Peyer's patch (tissue), 4 donors: ENCODE results near the gene SLC36A3. TPM values are rescaled to one million over a fixed set of nuclear protein-coding genes. Genes with fewer than 3 reads are reported as not detected.

Experiments
- DNase-seq, 3 donors: peaks; one replicate each; pipeline ENCODE4 v3.0.0-alpha.2; 2017 to 2019
- H3K27ac ChIP-seq, 4 donors: fragments of 200-600 bp; sonication (generic); one replicate each; pipeline ENCODE4 v1.5.1; 2016 to 2019
- H3K27me3 ChIP-seq, 2 donors: fragments of 200-600 bp; sonication (generic); one replicate each; pipeline ENCODE4 v1.5.1; 2019
- H3K36me3 ChIP-seq, 3 donors: fragments of 200-600 bp; sonication (generic); one replicate each; pipeline ENCODE4 v1.5.1; 2016 to 2019
- H3K4me1 ChIP-seq, 4 donors: fragments of 200-600 bp; sonication (generic); one replicate each; pipeline ENCODE4 v1.5.1; 2016 to 2019
- H3K4me3 ChIP-seq, 4 donors: fragments of 200-600 bp; sonication (generic); 1 replicate in 3 of 4; 2 replicates in 1 of 4; pipeline ENCODE4 v1.5.1; 2016 to 2019; ENCODE audit warnings: mild to moderate bottlenecking in 1 of 4
- H3K9me3 ChIP-seq, 4 donors: fragments of 200-600 bp; sonication (generic); one replicate each; pipeline ENCODE4 v1.5.1; 2016 to 2019; ENCODE audit warnings: mild to moderate bottlenecking in 1 of 4
- POLR2A ChIP-seq, 2 donors: fragments of 450-650 bp; IDR thresholded peaks; one replicate each; pipeline ENCODE4 v1.5.1; 2017; ENCODE audit warnings: antibody characterized with exemption in 2 of 2, mild to moderate bottlenecking in 2 of 2, moderate library complexity in 2 of 2
- total RNA-seq, 4 donors: library from RNA; depleted of rRNA; stranded (reverse); fragments of >200 nt; gene quantifications; one replicate each; pipeline ENCODE4 v1.1.0, GENCODE V29; 2016
- TF ChIP-seq, protein P1 (sequence below), 6 experiments: fragments of 450-650 bp in 4 of 6; fragments of 200-600 bp in 2 of 6; sonication (generic) in 1 of 6; IDR thresholded peaks; one replicate each; pipeline ENCODE4 v1.5.1; 2017 to 2019; ENCODE audit warnings: antibody characterized with exemption in 6 of 6, mild to moderate bottlenecking in 3 of 6, moderate library complexity in 1 of 6

Gene SLC36A3
- total RNA-seq, 4 donors from 2014 or later: not detected

GRCh38 chr5:151345187-151345807 lies 41.7 kb upstream of the SLC36A3 start:
- no peaks in the 10 kb centered on the region for H3K36me3 ChIP-seq
- H3K27ac ChIP-seq: no peak overlapping the region
- no peaks in the 10 kb centered on the region for H3K9me3 ChIP-seq
- no peak overlapping the region for H3K4me3 ChIP-seq
- no peaks in the 10 kb centered on the region for H3K27me3 ChIP-seq
- no peaks in the 10 kb centered on the region for H3K4me1 ChIP-seq
- TF ChIP-seq, protein P1, sequence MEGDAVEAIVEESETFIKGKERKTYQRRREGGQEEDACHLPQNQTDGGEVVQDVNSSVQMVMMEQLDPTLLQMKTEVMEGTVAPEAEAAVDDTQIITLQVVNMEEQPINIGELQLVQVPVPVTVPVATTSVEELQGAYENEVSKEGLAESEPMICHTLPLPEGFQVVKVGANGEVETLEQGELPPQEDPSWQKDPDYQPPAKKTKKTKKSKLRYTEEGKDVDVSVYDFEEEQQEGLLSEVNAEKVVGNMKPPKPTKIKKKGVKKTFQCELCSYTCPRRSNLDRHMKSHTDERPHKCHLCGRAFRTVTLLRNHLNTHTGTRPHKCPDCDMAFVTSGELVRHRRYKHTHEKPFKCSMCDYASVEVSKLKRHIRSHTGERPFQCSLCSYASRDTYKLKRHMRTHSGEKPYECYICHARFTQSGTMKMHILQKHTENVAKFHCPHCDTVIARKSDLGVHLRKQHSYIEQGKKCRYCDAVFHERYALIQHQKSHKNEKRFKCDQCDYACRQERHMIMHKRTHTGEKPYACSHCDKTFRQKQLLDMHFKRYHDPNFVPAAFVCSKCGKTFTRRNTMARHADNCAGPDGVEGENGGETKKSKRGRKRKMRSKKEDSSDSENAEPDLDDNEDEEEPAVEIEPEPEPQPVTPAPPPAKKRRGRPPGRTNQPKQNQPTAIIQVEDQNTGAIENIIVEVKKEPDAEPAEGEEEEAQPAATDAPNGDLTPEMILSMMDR (IDR thresholded peaks at IDR 0.05): no peak
- TF ChIP-seq POLR2A (IDR thresholded peaks at IDR 0.05): no peak
- DNase-seq: no peak

DNA sequence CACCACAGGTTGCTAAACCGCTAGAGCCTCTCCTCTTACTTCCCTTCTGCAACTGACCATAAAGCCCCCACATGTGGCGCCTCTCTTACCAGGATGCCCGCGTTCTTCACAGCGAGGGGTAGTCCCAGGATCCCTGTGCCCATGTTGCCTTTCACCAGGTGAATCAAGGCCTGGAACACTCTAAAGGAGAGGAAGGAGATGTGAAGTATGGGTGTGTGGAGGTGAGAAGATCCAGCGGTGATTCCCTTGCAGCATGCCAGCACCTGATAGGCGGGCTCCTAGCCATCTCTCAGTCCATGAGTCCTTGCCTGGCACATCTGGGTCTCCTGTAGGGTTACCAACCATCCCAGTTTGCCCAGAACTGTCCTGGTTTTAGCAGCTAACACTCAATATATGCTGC lies 40.5 kb upstream of the SLC36A3 start:
- TF ChIP-seq, protein P1 (IDR thresholded peaks at IDR 0.05): no peak
- no peak for TF ChIP-seq POLR2A (IDR thresholded peaks at IDR 0.05)
- Histone ChIP-seq H3K4me1 (no peaks in the 10 kb centered on the region), H3K27me3 (no peaks in the 10 kb centered on the region), H3K36me3 (no peaks in the 10 kb centered on the region), H3K27ac (no peak overlapping the region), H3K4me3 (no peak overlapping the region), H3K9me3 (no peaks in the 10 kb centered on the region)
- DNase-seq: no peak

DNA sequence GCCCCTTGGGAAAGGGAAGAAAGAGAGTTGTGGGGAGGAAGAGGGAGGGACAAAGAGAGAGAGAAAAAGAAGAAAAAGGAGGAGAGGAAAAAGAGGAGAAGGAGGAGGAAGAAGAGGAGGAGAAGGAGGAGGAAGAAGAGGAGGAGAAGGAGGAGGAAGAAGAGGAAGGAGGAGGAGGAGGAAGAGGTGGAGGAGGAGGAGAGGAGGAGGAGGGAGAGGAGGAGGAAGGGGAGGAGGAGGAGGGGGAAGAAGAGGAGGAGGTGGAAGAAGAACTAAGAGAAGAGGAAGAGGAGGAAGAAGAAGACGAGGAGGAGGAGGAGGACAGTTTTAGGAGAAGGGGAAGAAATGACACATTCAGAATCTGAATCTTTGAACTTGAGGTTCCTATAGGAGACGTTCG lies 36.4 kb upstream of the SLC36A3 start:
- Histone ChIP-seq H3K9me3 (no peaks in the 10 kb centered on the region), H3K4me1 (no peaks in the 10 kb centered on the region), H3K27ac (no peak overlapping the region), H3K27me3 (no peaks in the 10 kb centered on the region), H3K36me3 (no peaks in the 10 kb centered on the region), H3K4me3 (no peak overlapping the region)
- no peak for TF ChIP-seq POLR2A (IDR thresholded peaks at IDR 0.05)
- TF ChIP-seq, protein P1 (IDR thresholded peaks at IDR 0.05): no peak
- no peak for DNase-seq

- no peak for TF ChIP-seq POLR2A (IDR thresholded peaks at IDR 0.05)
- TF ChIP-seq, protein P1 (IDR thresholded peaks at IDR 0.05): no peak
- Histone ChIP-seq H3K27me3 (no peaks in the 10 kb centered on the region), H3K9me3 (no peaks in the 10 kb centered on the region), H3K4me1 (no peaks in the 10 kb centered on the region), H3K4me3 (no peak overlapping the region), H3K27ac (no peak overlapping the region), H3K36me3 (no peaks in the 10 kb centered on the region)
- no peak for DNase-seq
These were observed 35.2 kb upstream of the SLC36A3 start for GRCh38 chr5:151338734-151339133.

- no peak overlapping the region for H3K27ac ChIP-seq
- no peaks in the 10 kb centered on the region for H3K9me3 ChIP-seq
- no peak overlapping the region for H3K4me3 ChIP-seq
- no peak for DNase-seq
- no peaks in the 10 kb centered on the region for H3K36me3 ChIP-seq
- H3K27me3 ChIP-seq: no peaks in the 10 kb centered on the region
- no peaks in the 10 kb centered on the region for H3K4me1 ChIP-seq
- no peak for TF ChIP-seq POLR2A (IDR thresholded peaks at IDR 0.05)
- TF ChIP-seq, protein P1 (IDR thresholded peaks at IDR 0.05): no peak
These were observed 29.3 kb upstream of the SLC36A3 start for GRCh38 chr5:151332857-151333256.

- no peaks in the 10 kb centered on the region for H3K9me3 ChIP-seq
- H3K4me3 ChIP-seq: no peak overlapping the region
- H3K27me3 ChIP-seq: no peaks in the 10 kb centered on the region
- H3K27ac ChIP-seq: no peak overlapping the region
- TF ChIP-seq POLR2A (IDR thresholded peaks at IDR 0.05): no peak
- TF ChIP-seq, protein P1 (IDR thresholded peaks at IDR 0.05): no peak
- DNase-seq: no peak
- no peaks in the 10 kb centered on the region for H3K36me3 ChIP-seq
- H3K4me1 ChIP-seq: no peaks in the 10 kb centered on the region
These were observed 25.2 kb upstream of the SLC36A3 start for GRCh38 chr5:151328734-151329133.
